ENCODE measurements around the gene TTF2.

The TTF2 gene

GRCh38 chr1:117060441-117061317, 553 bp downstream of the TTF2 start:
- POLR2A ChIA-PET, result interaction anchor here (0.8 to 1.3 kb wide), 3 partner anchors 17 to 307 kb away, joined by 3 to 5 read pairs (median 3); partner anchors contain the start of gene MAN1A2
- TF ChIP-seq CTCF (IDR thresholded peaks at IDR 0.05; ENCODE audit: insufficient read depth, low read length, missing control alignments), result no peak
- no peak for DNase-seq (ENCODE audit: low read depth, low spot score)
- CTCF ChIA-PET, result interaction anchor here (0.6 to 5.9 kb wide), 24 partner anchors 8 to 486 kb away, joined by 3 to 90 read pairs (median 6); no protein-coding TSS in a partner anchor
- peak overlapping the region; percentile 87 for H3K4me3 ChIP-seq (ENCODE audit: low read depth, low read length)

GRCh38 chr1:117061986-117062415, 1.9 kb downstream of the TTF2 start:
- TF ChIP-seq CTCF (IDR thresholded peaks at IDR 0.05; ENCODE audit: insufficient read depth, low read length, missing control alignments), result no peak
- peak; percentile 53 for DNase-seq (ENCODE audit: low read depth, low spot score)
- no peak overlapping the region for H3K4me3 ChIP-seq (ENCODE audit: low read depth, low read length)
- ChIA-PET CTCF (interaction anchor here (1.2 to 4.3 kb wide), 8 partner anchors 9 to 337 kb away, joined by 4 to 33 read pairs (median 6); no protein-coding TSS in a partner anchor), POLR2A (interaction anchor here (0.6 to 1.2 kb wide), 2 partner anchors 67 to 88 kb away, joined by 3 to 4 read pairs; no protein-coding TSS in a partner anchor)

- no peak for TF ChIP-seq CTCF (IDR thresholded peaks at IDR 0.05; ENCODE audit: insufficient read depth, low read length, missing control alignments)
- DNase-seq (ENCODE audit: low read depth, low spot score), result no peak
- ChIA-PET POLR2A (no interaction called here), CTCF (interaction anchor here (0.9 to 12.9 kb wide), 17 partner anchors 9 to 692 kb away, joined by 3 to 592 read pairs (median 6); partner anchors contain the start of gene TRIM45)
- no peak overlapping the region for H3K4me3 ChIP-seq (ENCODE audit: low read depth, low read length)
These were observed 6.2 kb downstream of the TTF2 start for GRCh38 chr1:117066367-117066766.

- no peak overlapping the region for H3K4me3 ChIP-seq (ENCODE audit: low read depth, low read length)
- TF ChIP-seq CTCF (IDR thresholded peaks at IDR 0.05; ENCODE audit: insufficient read depth, low read length, missing control alignments), result peak; percentile 77
- CTCF ChIA-PET, result interaction anchor here (0.5 to 12.9 kb wide), 43 partner anchors 8 to 892 kb away, joined by 3 to 592 read pairs (median 6); partner anchors contain the start of gene TRIM45
- DNase-seq (ENCODE audit: low read depth, low spot score), result no peak
- POLR2A ChIA-PET, result interaction anchor here (1.0 kb wide), 1 partner anchor 61 kb away, joined by 4 read pairs; no protein-coding TSS in a partner anchor
These were observed 7.6 kb downstream of the TTF2 start for GRCh38 chr1:117067533-117068370.

GRCh38 chr1:117068580-117068979, 8.5 kb downstream of the TTF2 start:
- ChIA-PET POLR2A (no interaction called here), CTCF (interaction anchor here (0.5 to 12.9 kb wide), 39 partner anchors 7 to 891 kb away, joined by 3 to 592 read pairs (median 6); partner anchors contain the start of genes TRIM45 and TTF2)
- DNase-seq (ENCODE audit: low read depth, low spot score), result no peak
- no peak overlapping the region for H3K4me3 ChIP-seq (ENCODE audit: low read depth, low read length)
- TF ChIP-seq CTCF (IDR thresholded peaks at IDR 0.05; ENCODE audit: insufficient read depth, low read length, missing control alignments), result no peak
